Adrenal gland (tissue), 12 donors: ENCODE data around the gene PWWP2B. TPM values are rescaled to one million over a fixed set of nuclear protein-coding genes. Genes with fewer than 3 reads are reported as not detected.

Experiments
- DNase-seq, 7 donors: peaks; one replicate each; pipeline ENCODE4 v3.0.0-alpha.2; 2019 to 2020
- H3K27ac ChIP-seq, 5 donors: fragments of 200-600 bp; sonication (generic) in 4 of 5; 1 replicate in 3 of 5; 2 replicates in 2 of 5; pipeline versions ENCODE4 v1.5.1 to v1.8.0; 2016 to 2020; ENCODE audit warnings: mild to moderate bottlenecking in 1 of 5
- H3K27me3 ChIP-seq: fragments of 200-600 bp; 2 replicates; pipeline ENCODE4 v1.8.0; 2021
- H3K36me3 ChIP-seq, 2 donors: fragments of 200-600 bp; replicated peaks in 1 of 2; 1 replicate in 1 of 2; 2 replicates in 1 of 2; pipeline versions ENCODE4 v1.5.1 to v1.8.0; 2018 to 2022
- H3K4me1 ChIP-seq, 2 donors: fragments of 200-600 bp; replicated peaks in 1 of 2; 1 replicate in 1 of 2; 2 replicates in 1 of 2; pipeline versions ENCODE4 v1.5.1 to v1.8.0; 2018 to 2021
- H3K4me3 ChIP-seq, 4 donors: fragments of 200-600 bp; sonication (generic) in 3 of 4; one replicate each; pipeline ENCODE4 v1.5.1; 2016 to 2018
- H3K9me3 ChIP-seq, 3 donors: fragments of 200-600 bp; sonication (generic) in 1 of 3; replicated peaks in 1 of 3; 1 replicate in 2 of 3; 2 replicates in 1 of 3; pipeline versions ENCODE4 v1.5.1 to v1.8.0; 2016 to 2021
- CTCF ChIP-seq, 6 experiments: fragments of 450-650 bp in 4 of 6; fragments of 200-600 bp in 2 of 6; sonication (generic) in 1 of 6; IDR thresholded peaks; 1 replicate in 5 of 6; 2 replicates in 1 of 6; pipeline versions ENCODE4 v1.5.1 to v1.8.0; 2016 to 2021; ENCODE audit warnings: antibody characterized with exemption in 6 of 6, mild to moderate bottlenecking in 2 of 6, moderate library complexity in 1 of 6
- POLR2A ChIP-seq, 2 donors: fragments of 450-650 bp; IDR thresholded peaks; one replicate each; pipeline ENCODE4 v1.6.1; 2017; ENCODE audit warnings: antibody characterized with exemption in 2 of 2, mild to moderate bottlenecking in 2 of 2, moderate library complexity in 1 of 2
- WGBS, 4 donors: extraction: QIAGEN DNeasy Blood & Tissue Kit in 2 of 4; methylation state at CpG; one replicate each; pipeline versions ENCODE4 v1.1.5 to v1.1.7; 2013 to 2017; 5-methylcytosine and 5-hydroxymethylcytosine counted together
- intact Hi-C, 2 donors: fragments of 100-400 bp; cut with DNase I; formaldehyde crosslinking; loops; one replicate each; pipeline versions ENCODE4 v1.14.1 to v1.15.0; 2022 to 2023
- polyA plus RNA-seq, 3 donors: library from polyadenylated mRNA; stranded (reverse); fragments of 200-250 nt in 2 of 3; fragments of 350-450 nt in 1 of 3; fragmentation: Illumina TruSeq in 1 of 3; extraction: RNeasy Lipid Tissue Mini Kit (QIAGEN cat#74804) in 1 of 3; gene quantifications; one replicate each; pipeline ENCODE4 v1.2.3, GENCODE V29; 2013 to 2014
- total RNA-seq, 9 donors: library from RNA; depleted of rRNA in 4 of 9; stranded (reverse); fragments of >200 nt in 4 of 9; fragments of 120-200 nt in 1 of 9; fragmentation: NEBNext Ultra II Directional in 1 of 9; extraction: Animal tissue kit (Norgen Biotek cat#: 25700) in 1 of 9; gene quantifications; one replicate each; pipeline versions ENCODE4 v1.1.0 to v1.2.4, GENCODE V29; 2013 to 2023
- donor health status: healthy with polysubstance abuse.
- donor health status: Bipolar disorder and iron deficiency.
- donor health status: DM: yes; HTN: yes; CAD: no.
- donor health status: DM: no; HTN: no; CAD: no.
- donor health status: DM: no; HTN: no; CAD: no.
- donor health status: DM: yes; HTN: yes; CAD: no.

Gene PWWP2B
- total and polyA plus RNA-seq, 12 donors, result 3.4 to 75.3 (median 40.7) TPM

DNA sequence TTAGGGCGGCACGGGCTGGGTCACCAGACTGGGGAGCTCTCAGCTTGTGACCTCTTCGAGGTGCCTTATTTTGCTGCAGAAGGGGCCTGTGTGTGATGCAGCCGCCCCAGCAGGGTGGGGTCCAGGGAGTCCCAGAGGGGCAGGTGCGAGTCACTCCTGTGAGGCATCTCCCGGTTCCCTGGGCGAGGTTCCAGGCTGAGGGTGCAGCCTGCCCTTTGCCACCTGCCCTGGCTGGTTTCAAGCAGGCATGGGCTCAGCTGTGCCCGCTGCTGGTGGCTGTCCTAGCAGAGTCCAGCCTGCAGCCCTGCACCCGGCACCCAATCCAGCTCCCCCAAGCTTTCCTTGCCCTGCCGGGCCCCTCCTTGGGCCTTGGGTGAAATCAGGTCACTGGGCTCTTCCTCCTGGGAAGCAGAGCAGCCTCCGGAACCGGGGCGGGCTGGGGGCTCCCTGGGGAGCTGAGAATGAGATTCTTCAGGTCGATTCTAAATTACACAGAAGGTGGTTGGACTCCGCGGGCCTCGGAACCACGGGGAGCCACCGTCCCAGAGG lies 64.8 kb downstream of the PWWP2B start:
- Histone ChIP-seq H3K4me1 (peaks cover 0 to 7% of the 10 kb centered on the region in 2 donors), H3K27me3 (no peaks in the 10 kb centered on the region), H3K27ac (no peak overlapping the region), H3K9me3 (no peaks in the 10 kb centered on the region), H3K4me3 (no peak overlapping the region), H3K36me3 (no peaks in the 10 kb centered on the region)
- TF ChIP-seq CTCF (IDR thresholded peaks at IDR 0.05), result no peak
- TF ChIP-seq POLR2A (IDR thresholded peaks at IDR 0.05), result no peak
- DNase-seq, result peak in 1 of 7 donors; percentile 13
- WGBS, 4 donors, result 79 to 97% (median 80%) methylated on average over 6 to 19 of the region's 19 CpGs
- intact Hi-C loops, result no loop called here

DNA sequence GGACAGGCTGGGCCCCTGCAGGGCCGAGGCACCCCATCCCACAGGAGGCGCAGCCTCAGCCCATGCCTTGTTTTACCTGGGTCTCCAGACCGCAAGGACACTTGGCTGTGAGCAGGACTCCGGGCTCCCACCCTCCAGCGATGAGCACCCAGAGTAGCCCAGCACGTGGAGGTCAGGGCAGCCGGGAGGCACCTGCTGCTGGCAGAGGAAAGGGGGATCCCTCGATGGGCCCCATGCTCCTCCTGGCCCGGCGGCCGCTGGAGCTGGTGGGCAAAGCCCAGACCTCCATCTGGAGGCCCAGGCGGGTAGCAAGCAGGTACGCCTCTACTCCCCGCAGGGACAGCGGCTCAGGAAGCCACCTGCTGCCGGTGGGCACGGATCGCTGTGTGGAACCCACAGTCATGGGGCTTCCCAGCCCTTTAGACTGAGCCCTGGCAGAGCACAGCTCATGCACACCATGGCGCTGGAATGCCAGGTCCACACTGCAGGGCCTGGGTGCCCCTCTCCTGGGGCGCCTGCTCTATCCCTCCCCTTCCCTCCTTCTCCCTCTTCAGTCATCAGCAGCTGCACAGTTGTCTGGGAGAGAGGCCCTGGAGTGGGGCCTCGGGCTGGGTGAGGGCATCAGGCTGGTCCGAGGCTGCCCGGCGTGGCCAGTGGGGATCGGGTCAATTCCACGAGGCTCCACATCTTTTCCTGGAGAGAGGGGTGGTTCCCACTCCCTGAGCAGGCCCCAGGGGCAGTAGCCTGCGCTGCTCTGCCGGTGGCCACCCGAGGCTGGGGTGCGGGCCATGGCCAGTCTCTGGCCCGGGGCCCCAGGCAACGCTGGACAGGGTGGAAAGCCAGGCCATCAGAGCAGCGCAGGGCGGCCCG lies 65.7 kb downstream of the PWWP2B start:
- no peaks in the 10 kb centered on the region for H3K36me3 ChIP-seq
- H3K4me3 ChIP-seq, result no peak overlapping the region
- intact Hi-C loops, result no loop called here
- peaks cover 2 to 13% of the 10 kb centered on the region in 2 donors for H3K4me1 ChIP-seq
- TF ChIP-seq POLR2A (IDR thresholded peaks at IDR 0.05), result no peak
- no peak for TF ChIP-seq CTCF (IDR thresholded peaks at IDR 0.05)
- no peaks in the 10 kb centered on the region for H3K27me3 ChIP-seq
- H3K27ac ChIP-seq, result no peak overlapping the region
- peak in 2 of 7 donors; percentile 6 to 13 for DNase-seq
- 90 to 100% (median 94%) methylated on average over 1 to 35 of the region's 35 CpGs for WGBS, 4 donors
- no peaks in the 10 kb centered on the region for H3K9me3 ChIP-seq

DNA sequence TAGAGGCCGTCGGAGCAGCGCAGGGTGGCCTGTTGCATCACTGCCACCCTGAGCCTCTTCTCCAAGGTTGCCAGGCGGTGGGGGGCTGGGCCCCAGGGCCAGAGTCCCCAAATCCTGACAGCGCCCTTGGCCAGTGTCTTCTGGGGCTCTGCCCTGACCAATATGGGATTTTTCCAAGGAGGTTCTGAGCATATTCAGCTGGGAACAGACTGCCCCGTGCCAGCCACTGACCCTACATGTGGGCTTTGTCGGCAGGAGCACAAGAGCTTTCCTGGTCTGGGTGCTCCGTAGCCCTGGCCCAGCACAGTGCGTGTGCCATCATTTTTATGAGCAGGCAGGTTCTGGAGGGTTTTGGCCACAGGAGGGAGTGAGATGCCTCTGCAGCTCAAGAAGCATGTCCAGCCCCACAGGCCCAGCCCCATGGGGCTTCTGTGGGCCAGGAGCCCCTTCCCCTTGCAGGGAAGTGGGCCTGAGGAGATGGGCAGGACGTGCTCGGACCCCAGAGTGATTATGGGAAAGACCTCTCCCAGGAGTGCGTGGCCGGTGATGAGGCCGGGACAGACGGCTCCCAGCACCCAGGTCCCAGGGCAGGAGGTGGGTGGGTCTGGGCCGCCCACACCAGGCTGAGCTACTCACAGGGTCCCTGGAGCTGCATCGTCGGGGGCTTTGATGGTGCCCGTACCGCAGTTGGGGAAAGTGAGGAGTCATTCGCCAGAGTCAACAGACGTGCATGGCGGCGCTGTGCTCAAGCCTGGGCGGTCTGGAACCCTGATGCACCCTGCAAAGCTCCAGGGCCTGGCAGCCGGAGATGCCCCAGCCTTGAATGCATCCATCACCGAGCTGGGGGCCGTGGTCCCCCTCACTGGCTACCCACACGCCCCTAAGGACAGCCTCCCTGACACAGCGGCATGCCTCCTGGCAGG lies 66.6 kb downstream of the PWWP2B start:
- DNase-seq, result peak in 1 of 7 donors; percentile 7
- no peak overlapping the region for H3K4me3 ChIP-seq
- intact Hi-C loops, result no loop called here
- H3K36me3 ChIP-seq, result no peaks in the 10 kb centered on the region
- no peaks in the 10 kb centered on the region for H3K27me3 ChIP-seq
- H3K27ac ChIP-seq, result peak overlapping the region in 2 of 5 donors; percentile 79 to 84
- TF ChIP-seq POLR2A (IDR thresholded peaks at IDR 0.05) (no peak), CTCF (IDR thresholded peaks at IDR 0.05) (peak in 1 of 6 experiments; percentile 10)
- 77 to 92% (median 84%) methylated on average over 13 to 30 of the region's 30 CpGs for WGBS, 4 donors
- no peaks in the 10 kb centered on the region for H3K9me3 ChIP-seq
- peaks cover 6 to 16% of the 10 kb centered on the region in 2 donors for H3K4me1 ChIP-seq
